Activated effector memory CD4-positive, alpha-beta T cell treated with anti-CD3 and anti-CD28 coated beads, Interleukin-2, amount 50 U/mL, for 16 hours (primary cell): ENCODE results near the gene BARD1.
"Not testable (repeated sequence)": the region's sequence is repeated elsewhere in the genome, so short reads cannot be mapped to it uniquely, and the experiment has no call there.

Experiments
- DNase-seq: peaks from one replicate; pipeline ENCODE4 v3.0.0-alpha.2; 2020

BARD1 gene

GRCh38 chr2:214753455-214753854, 56.0 kb downstream of the BARD1 start:
- DNase-seq: no peak

DNA sequence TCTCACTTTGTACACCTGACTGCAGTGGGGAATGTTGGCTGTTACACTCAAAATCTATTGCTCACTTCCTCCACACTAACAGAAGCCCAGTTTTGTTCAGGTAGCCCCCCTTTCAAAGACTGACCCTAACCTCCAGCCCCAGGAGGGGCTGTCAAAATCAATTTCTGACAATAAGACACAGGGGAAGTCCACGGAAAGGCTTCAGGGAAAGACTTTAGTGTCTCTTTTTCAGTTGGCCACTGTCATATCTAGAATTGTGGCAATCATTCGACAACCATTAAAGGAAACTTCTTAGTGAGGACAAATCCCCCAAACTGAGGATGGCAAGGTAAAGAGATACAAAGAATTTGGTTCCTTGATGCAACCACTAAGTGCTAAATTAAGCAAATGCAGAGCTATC, 59.0 kb downstream of the BARD1 start:
- DNase-seq: no peak

DNA sequence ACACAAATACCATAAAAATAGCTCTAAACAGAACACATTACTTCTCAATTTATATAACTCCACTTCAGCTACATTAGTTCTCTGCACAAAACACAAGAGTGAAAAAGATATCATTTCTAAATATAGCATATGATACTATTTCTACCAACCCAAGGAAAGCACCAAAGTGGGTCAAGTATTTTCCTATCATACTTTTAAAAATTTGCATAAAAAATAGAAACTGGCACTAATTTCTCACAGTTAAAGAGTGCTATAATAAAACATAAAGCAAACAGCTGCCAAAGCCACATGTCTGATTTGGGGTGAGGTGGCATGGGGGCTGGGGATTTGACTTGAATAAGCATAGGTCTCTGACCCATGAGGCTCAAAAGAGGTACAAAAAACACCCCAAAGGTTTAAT, 61.5 kb downstream of the BARD1 start:
- DNase-seq: no peak

DNA sequence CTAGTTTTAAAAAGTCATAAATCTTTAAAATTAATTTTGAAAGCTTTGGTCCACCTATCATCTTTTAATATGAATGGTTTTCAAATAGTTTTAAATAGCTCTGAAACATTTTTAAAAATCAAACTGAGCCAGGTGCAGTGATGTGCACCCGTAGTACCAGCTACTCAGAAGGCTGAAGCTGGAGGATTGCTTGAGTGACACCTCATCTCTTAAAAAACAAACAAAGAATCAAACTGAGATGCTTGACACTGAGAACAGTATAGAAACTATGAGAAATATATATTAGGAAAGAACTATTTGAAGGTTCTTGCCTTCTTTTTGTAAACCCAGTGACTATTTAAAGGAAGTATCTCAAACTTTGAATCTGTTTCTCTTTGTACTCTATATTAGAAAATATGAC, 67.4 kb downstream of the BARD1 start:
- DNase-seq: no peak

- no peak for DNase-seq
Measured at GRCh38 chr2:214740867-214741395, 68.6 kb downstream of the BARD1 start.

- DNase-seq: no peak
Measured at GRCh38 chr2:214737188-214737587, 72.3 kb downstream of the BARD1 start.

GRCh38 chr2:214730800-214731407, 78.6 kb downstream of the BARD1 start:
- DNase-seq: no peak

DNA sequence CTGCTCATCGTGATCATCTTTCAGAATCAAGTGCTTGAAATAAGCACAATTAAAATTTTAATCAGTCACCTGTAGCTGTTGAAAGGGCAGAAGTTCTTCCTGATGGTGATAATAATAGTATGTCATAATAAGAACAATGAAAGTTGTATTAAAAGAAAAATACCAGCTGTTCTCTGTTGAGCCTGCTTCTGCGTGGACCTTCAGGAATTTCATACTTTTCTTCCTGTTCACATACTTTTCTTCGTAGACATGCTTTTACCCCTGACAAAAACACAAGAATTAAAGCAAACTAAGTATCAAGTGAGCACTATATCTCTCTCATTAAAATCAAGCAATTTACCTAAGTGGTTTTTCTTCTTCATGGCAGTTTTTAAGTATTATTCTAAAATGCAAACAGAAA, 79.2 kb downstream of the BARD1 start:
- DNase-seq: no peak

DNA sequence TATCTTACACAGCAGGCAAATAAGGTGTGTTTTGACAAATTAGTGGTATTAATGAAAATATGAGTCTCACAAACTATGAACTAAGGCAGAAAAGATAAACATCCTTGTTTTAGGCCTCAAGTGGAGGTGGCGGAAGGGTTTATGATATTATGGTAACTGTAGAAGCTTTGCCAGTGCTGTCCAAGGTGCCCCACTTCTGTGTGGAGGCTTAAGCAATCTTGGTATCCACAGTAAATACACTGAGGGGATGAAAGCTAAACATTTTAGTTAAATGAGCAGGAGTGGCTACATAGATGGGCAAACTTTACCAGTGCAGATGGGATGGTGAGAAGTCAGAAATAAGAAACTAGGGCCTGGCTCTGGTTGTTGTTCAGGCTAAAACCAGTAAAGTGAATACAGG, 84.7 kb downstream of the BARD1 start:
- DNase-seq: no peak

GRCh38 chr2:214717837-214718236, 91.6 kb downstream of the BARD1 start:
- DNase-seq: not testable (repeated sequence)

DNA sequence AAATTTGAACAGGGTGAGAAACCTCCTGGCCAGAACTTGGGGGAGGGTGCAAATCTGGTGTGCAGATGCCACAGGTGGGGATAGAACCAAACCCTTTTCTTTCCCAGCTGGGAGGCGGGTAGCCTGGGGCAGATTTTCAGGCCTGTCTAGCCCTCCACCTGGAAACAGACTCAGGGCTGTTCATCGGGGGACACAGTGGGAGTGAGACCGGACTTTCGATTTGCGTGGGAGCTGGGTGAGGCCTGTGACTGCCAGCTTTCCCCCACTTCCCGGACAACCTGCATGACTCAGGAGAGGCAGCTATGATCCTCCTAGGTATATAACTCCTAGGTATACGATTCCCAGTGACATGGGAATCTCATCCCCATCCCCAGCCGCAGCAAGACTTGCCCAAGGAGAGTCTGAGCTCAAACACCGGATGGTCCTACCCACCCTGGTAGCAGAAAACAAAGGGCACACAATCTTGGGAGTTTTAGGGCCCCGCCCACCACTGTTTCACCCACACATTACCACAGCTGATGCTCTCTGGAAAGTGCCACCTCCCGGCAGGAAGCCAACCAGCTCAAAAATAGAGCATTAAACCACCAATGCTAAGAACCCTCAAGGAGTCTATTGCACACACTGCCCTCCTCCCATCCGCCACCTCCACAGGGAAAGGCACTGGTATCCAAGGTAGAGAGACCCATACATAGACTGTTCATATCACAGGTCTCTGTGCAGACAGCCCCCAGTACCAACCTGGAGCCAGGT, 92.5 kb downstream of the BARD1 start:
- no peak for DNase-seq

GRCh38 chr2:214715025-214715424, 94.5 kb downstream of the BARD1 start:
- DNase-seq: no peak

DNA sequence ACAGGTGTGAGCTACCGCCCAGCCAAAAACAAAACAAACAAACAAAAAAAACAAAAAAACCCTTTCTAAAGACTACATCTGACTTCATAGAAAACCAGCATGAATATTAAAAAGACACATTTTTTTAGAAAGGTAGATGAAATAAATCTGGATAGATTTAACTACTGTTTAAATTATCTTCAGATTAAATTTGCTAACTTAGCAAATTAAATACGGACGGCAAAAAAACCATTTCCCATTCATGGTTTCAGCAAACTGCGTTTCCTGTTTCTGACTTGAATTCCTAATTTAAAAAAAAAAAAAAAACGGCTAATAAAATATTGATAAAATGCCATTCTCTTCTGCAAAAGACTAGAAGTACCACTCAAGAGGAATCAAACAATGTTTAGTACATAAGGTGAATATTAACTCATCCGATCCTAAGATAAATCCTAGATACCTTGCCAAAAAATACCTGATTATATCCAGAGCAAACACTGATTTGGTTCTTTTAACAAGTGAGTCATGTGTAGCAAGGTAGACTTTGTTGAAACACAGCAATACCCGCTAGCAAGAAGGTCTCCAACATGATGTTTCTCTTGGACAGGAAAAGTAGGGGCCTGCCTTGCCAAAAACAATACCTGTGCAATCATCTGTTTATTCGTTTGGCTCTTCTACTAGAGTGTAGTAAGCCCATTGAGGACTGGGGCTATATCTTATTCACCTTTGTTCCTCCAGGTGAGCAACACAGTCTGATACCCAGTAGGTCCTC, 96.2 kb downstream of the BARD1 start:
- DNase-seq: no peak

DNA sequence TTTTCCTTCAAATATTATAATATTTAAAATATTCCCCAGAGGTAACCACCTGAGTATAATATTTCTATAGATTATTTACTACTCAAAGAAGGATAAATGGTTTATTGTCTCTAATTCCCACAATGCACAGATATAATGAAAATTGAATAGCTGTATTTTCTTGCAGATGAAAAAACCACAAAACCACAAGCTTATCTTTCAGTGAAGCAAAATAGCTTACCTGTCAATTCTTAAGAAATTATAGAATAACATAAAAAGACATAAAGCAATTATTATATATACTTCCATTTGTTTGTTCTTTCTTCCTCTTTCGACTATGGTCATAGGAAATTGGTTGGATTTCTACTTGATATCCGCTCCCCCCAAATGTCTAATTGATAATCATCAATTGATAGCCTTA, 98.8 kb downstream of the BARD1 start:
- no peak for DNase-seq

GRCh38 chr2:214706986-214707385, 102.5 kb downstream of the BARD1 start:
- DNase-seq: no peak

DNA sequence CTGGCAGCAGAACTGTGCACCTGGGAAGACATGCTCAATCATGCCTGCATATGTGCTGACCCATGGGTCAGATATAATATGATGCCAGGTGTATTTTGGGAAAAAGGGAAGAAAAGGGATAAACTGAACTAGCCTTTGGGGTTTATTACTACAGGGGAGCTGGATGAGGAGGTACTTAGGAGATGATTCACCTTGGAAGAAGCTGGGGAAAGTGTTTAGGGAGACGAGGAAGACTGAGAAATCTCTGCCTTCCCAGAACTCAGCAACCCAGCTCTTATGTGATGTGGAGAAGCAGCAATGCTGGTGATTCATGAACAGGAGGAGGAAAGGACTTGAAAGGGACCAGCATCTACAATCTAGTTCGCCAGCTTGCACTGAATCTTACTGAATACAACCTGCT, 110.2 kb downstream of the BARD1 start:
- DNase-seq: no peak

DNA sequence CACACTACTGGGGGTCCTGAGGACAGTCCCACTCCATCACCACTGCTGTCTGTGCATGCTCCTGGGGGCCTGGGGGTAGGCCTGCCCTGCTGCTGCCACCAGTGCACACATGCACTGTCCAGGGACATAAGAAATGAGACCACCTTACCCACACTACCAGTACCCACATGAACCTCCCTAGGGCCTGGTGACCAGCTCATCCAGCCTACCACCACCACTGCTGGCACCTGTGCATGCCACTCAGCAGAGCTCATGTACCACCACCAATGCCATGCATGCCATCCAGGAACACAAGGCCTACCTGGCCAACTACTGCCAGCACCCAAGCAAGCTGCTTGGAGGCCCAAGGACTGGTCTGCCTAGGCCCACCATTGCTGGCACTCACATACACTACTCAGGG, 112.8 kb downstream of the BARD1 start:
- DNase-seq: no peak

DNA sequence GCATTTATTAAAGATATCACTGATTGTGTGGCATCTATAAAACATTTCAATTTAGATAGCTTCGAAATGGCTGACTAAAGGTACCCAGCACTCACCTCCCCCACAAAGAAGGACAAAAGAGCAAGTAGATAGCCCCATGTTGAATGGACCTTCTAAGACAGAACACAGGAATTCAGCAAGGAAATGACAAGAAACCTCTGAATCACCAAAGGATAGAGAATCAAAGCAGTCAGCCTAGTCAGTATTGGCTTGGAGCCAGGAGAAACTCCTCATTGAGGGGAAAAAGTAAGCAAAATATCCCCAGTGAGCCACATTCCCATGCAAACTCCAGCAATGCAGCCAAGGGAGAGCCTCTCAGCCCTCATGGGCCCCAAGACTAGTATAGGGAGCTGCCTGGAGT, 113.7 kb downstream of the BARD1 start:
- DNase-seq: no peak

GRCh38 chr2:214683557-214683956, 125.9 kb downstream of the BARD1 start:
- DNase-seq: not testable (repeated sequence)

GRCh38 chr2:214679736-214680135, 129.7 kb downstream of the BARD1 start:
- no peak for DNase-seq

DNA sequence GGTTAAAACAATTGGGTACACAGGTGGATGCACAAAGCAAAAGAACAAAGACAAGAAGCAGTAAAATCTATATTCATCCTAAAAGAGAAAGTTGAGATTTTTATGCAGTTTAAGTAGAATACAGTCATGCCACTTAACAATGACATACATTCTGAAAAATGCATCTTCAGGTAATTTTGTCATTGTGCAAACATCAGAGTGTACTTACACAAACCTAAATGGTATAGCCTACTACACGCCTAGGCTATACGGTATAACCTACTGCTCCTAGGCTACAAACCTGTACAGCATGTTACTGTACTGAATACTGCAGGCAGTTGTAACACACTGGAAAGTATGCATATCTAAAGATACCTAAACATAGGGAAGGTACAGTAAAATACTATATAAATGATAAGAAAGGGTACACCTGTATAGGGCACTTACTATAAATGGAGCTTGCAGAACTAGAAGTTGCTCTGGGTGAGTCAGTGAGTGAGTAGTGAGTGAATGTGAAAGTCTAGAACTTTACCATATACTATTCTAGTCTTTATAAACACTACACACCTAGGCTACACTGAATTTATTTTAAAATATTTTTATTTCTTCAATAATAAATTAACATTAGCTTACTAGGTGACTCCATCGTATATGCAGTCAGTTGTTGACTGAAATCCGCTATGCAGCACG, 132.9 kb downstream of the BARD1 start:
- no peak for DNase-seq
